Aorta (tissue), 5 donors: Measurements from ENCODE around the gene ACOT9. TPM values are rescaled to one million over a fixed set of nuclear protein-coding genes. Genes with fewer than 3 reads are reported as not detected.
"Not testable (repeated sequence)": the region's sequence is repeated elsewhere in the genome, so short reads cannot be mapped to it uniquely, and the experiment has no call there.

Experiments used
- ATAC-seq: fragments of 200-7000 bp; cut with Tn5 transposase; one replicate; pipeline ENCODE4 v1.9.1; 2022; ENCODE audit warnings: moderate library complexity; ENCODE audit not compliant: low FRiP score
- DNase-seq, 2 donors: peaks; one replicate each; pipeline ENCODE4 v3.0.0-alpha.2; 2020
- H3K27ac ChIP-seq, 2 donors: one replicate each; pipeline ENCODE4 v1.5.1; 2013; ENCODE audit warnings: low read length in 2 of 2, mild to moderate bottlenecking in 2 of 2, moderate library complexity in 2 of 2, control low read depth in 1 of 2, inconsistent platforms in 1 of 2, low read depth in 1 of 2
- H3K27me3 ChIP-seq, 2 donors: one replicate each; pipeline ENCODE4 v1.6.1; 2013; ENCODE audit warnings: control low read depth in 1 of 2, low read length in 1 of 2, mild to moderate bottlenecking in 1 of 2, moderate library complexity in 1 of 2; ENCODE audit not compliant: insufficient read depth in 2 of 2, control insufficient read depth in 1 of 2
- H3K36me3 ChIP-seq, 2 donors: one replicate each; pipeline ENCODE4 v1.6.1; 2013; ENCODE audit warnings: control low read depth in 1 of 2, low read length in 1 of 2, mild to moderate bottlenecking in 1 of 2; ENCODE audit not compliant: insufficient read depth in 2 of 2, control insufficient read depth in 1 of 2
- H3K4me1 ChIP-seq, 2 donors: one replicate each; pipeline ENCODE4 v1.6.1; 2013; ENCODE audit warnings: low read length in 2 of 2, control low read depth in 1 of 2, mild to moderate bottlenecking in 1 of 2, moderate library complexity in 1 of 2; ENCODE audit not compliant: insufficient read depth in 2 of 2, control insufficient read depth in 1 of 2
- H3K4me3 ChIP-seq, 2 donors: one replicate each; pipeline ENCODE4 v1.5.1; 2013; ENCODE audit warnings: low read length in 2 of 2, control low read depth in 1 of 2, mild to moderate bottlenecking in 1 of 2
- H3K9me3 ChIP-seq: one replicate; pipeline ENCODE4 v1.6.1; 2013; ENCODE audit warnings: mild to moderate bottlenecking, low read length; ENCODE audit not compliant: control insufficient read depth
- WGBS, 2 donors: extraction: QIAGEN DNeasy Blood & Tissue Kit; methylation state at CpG; one replicate each; pipeline ENCODE4 v1.1.7; 2013; 5-methylcytosine and 5-hydroxymethylcytosine counted together
- intact Hi-C, 2 donors: fragments of 100-400 bp; cut with DNase I; formaldehyde crosslinking; loops; one replicate each; pipeline versions ENCODE4 v1.14.2 to v1.15.0; 2022
- polyA plus RNA-seq, 2 donors: library from polyadenylated mRNA; stranded (reverse); fragments of 200-250 nt; gene quantifications; one replicate each; pipeline ENCODE4 v1.2.3, GENCODE V29; 2013
- total RNA-seq, 2 donors: library from RNA; stranded (reverse); fragmentation: NEBNext Ultra II Directional; extraction: Animal tissue kit (Norgen Biotek cat#: 25700); gene quantifications; one replicate each; pipeline ENCODE4 v1.2.1, GENCODE V29; 2021
- donor health status: healthy with polysubstance abuse.
- donor health status: Bipolar disorder and iron deficiency.
- donor health status: DM: no; HTN: no; CAD: no.
- donor health status: DM: no; HTN: no; CAD: no.
- donor health status: DM: yes; HTN: yes; CAD: no.

ACOT9 gene
- total and polyA plus RNA-seq, 4 donors = 21.7 to 69.1 (median 60.9) TPM

GRCh38 chrX:23664496-23664895 lies 78.6 kb downstream of the ACOT9 start:
- 88 to 94% methylated on average over 10 of the region's 10 CpGs for WGBS, 2 donors
- no peaks in the 10 kb centered on the region for H3K27me3 ChIP-seq
- intact Hi-C loops = no loop called here
- H3K4me3 ChIP-seq = no peak overlapping the region
- no peak for DNase-seq
- no peak for ATAC-seq
- H3K4me1 ChIP-seq = no peaks in the 10 kb centered on the region
- H3K36me3 ChIP-seq = no peaks in the 10 kb centered on the region
- no peaks in the 10 kb centered on the region for H3K9me3 ChIP-seq
- H3K27ac ChIP-seq = no peak overlapping the region

- Histone ChIP-seq H3K4me3 (no peak overlapping the region), H3K27me3 (no peaks in the 10 kb centered on the region), H3K9me3 (no peaks in the 10 kb centered on the region), H3K27ac (no peak overlapping the region), H3K36me3 (no peaks in the 10 kb centered on the region), H3K4me1 (no peaks in the 10 kb centered on the region)
- intact Hi-C loops = no loop called here
- DNase-seq = no peak
- no peak for ATAC-seq
- 80 to 93% methylated on average over 1 of the region's 1 CpG for WGBS, 2 donors
These were observed 80.2 kb downstream of the ACOT9 start for GRCh38 chrX:23662853-23663252.

- intact Hi-C loops = no loop called here
- no peak for ATAC-seq
- WGBS, 2 donors = 81 to 87% methylated on average over 3 of the region's 3 CpGs
These were observed 80.9 kb downstream of the ACOT9 start for GRCh38 chrX:23662187-23662586.

GRCh38 chrX:23661671-23662070 lies 81.4 kb downstream of the ACOT9 start:
- Histone ChIP-seq H3K4me3 (no peak overlapping the region), H3K27ac (no peak overlapping the region), H3K36me3 (no peaks in the 10 kb centered on the region), H3K4me1 (no peaks in the 10 kb centered on the region), H3K27me3 (no peaks in the 10 kb centered on the region), H3K9me3 (no peaks in the 10 kb centered on the region)
- WGBS, 2 donors = 29 to 65% methylated on average over 1 of the region's 1 CpG
- DNase-seq = no peak
- intact Hi-C loops = no loop called here
- ATAC-seq = no peak

More at GRCh38 chrX:23662187-23662586, 80.9 kb downstream of the ACOT9 start:
- H3K4me3 ChIP-seq = no peak overlapping the region
- H3K27ac ChIP-seq = no peak overlapping the region
- H3K27me3 ChIP-seq = no peaks in the 10 kb centered on the region
- no peak for DNase-seq
- H3K9me3 ChIP-seq = no peaks in the 10 kb centered on the region
- H3K36me3 ChIP-seq = no peaks in the 10 kb centered on the region
- no peaks in the 10 kb centered on the region for H3K4me1 ChIP-seq

GRCh38 chrX:23660766-23661132 lies 82.3 kb downstream of the ACOT9 start:
- H3K36me3 ChIP-seq = no peaks in the 10 kb centered on the region
- DNase-seq (no peak), ATAC-seq (no peak)
- no peak overlapping the region for H3K27ac ChIP-seq
- H3K4me3 ChIP-seq = no peak overlapping the region
- no peaks in the 10 kb centered on the region for H3K4me1 ChIP-seq
- H3K9me3 ChIP-seq = no peaks in the 10 kb centered on the region
- no peaks in the 10 kb centered on the region for H3K27me3 ChIP-seq
- intact Hi-C loops = no loop called here
- 93 to 97% methylated on average over 2 of the region's 2 CpGs for WGBS, 2 donors

GRCh38 chrX:23660083-23660765 lies 82.9 kb downstream of the ACOT9 start:
- H3K27me3 ChIP-seq, DNase-seq, intact Hi-C loops, H3K36me3 ChIP-seq, H3K27ac ChIP-seq, ATAC-seq, H3K9me3 ChIP-seq, H3K4me3 ChIP-seq, H3K4me1 ChIP-seq: not testable (repeated sequence)
- WGBS, 2 donors = 57 to 76% methylated on average over 8 of the region's 8 CpGs

- no peak for DNase-seq
- Histone ChIP-seq H3K27me3 (no peaks in the 10 kb centered on the region), H3K4me1 (no peaks in the 10 kb centered on the region), H3K9me3 (no peaks in the 10 kb centered on the region), H3K4me3 (no peak overlapping the region), H3K27ac (no peak overlapping the region), H3K36me3 (no peaks in the 10 kb centered on the region)
- 79 to 93% methylated on average over 4 of the region's 4 CpGs for WGBS, 2 donors
- no peak for ATAC-seq
- intact Hi-C loops = no loop called here
These were observed 83.7 kb downstream of the ACOT9 start for GRCh38 chrX:23659339-23659738.

- H3K27ac ChIP-seq = no peak overlapping the region
- 52 to 68% methylated on average over 3 of the region's 3 CpGs for WGBS, 2 donors
- DNase-seq (no peak), ATAC-seq (no peak)
- no peaks in the 10 kb centered on the region for H3K27me3 ChIP-seq
- no peaks in the 10 kb centered on the region for H3K36me3 ChIP-seq
- no peak overlapping the region for H3K4me3 ChIP-seq
- no peaks in the 10 kb centered on the region for H3K9me3 ChIP-seq
- intact Hi-C loops = no loop called here
- H3K4me1 ChIP-seq = no peaks in the 10 kb centered on the region
These were observed 86.4 kb downstream of the ACOT9 start for GRCh38 chrX:23656684-23657083.

GRCh38 chrX:23656091-23656490 lies 87.0 kb downstream of the ACOT9 start:
- Histone ChIP-seq H3K4me3 (no peak overlapping the region), H3K4me1 (no peaks in the 10 kb centered on the region), H3K27me3 (no peaks in the 10 kb centered on the region), H3K9me3 (no peaks in the 10 kb centered on the region), H3K36me3 (no peaks in the 10 kb centered on the region), H3K27ac (no peak overlapping the region)
- 62 to 65% methylated on average over 5 of the region's 5 CpGs for whole genome bisulfite sequencing, 2 donors
- no peak for DNase-seq
- no peak for ATAC-seq
- intact Hi-C loops = no loop called here
